Memory B cell (primary cell): ENCODE results near the gene TECTB.
A peak's percentile ranks its signal among the peaks of the same experiment; 100 is the strongest.

Source experiments
- ATAC-seq: fragments of 150-1000 bp; cut with Tn5 transposase; 2 replicates; pipeline ENCODE4 v1.10.0; 2021; ENCODE audit warnings: low read depth, mild to moderate bottlenecking, moderate library complexity
- DNase-seq, 2 donors: peaks; one replicate each; pipeline ENCODE4 v3.0.0; 2022; ENCODE audit warnings: low spot score in 2 of 2
- H3K27ac Mint-ChIP-seq: one replicate; pipeline ENCODE4 v1.8.0; 2022; ENCODE audit warnings: mild to moderate bottlenecking, moderate library complexity, mixed read lengths
- H3K27me3 Mint-ChIP-seq: one replicate; pipeline ENCODE4 v1.8.0; 2022; ENCODE audit warnings: mixed read lengths
- H3K36me3 Mint-ChIP-seq: one replicate; pipeline ENCODE4 v1.8.0; 2022; ENCODE audit warnings: mild to moderate bottlenecking, mixed read lengths
- H3K4me1 Mint-ChIP-seq: one replicate; pipeline ENCODE4 v1.8.0; 2022; ENCODE audit warnings: mixed read lengths
- H3K4me3 Mint-ChIP-seq: one replicate; pipeline ENCODE4 v1.8.0; 2022; ENCODE audit warnings: mild to moderate bottlenecking, moderate library complexity, mixed read lengths
- H3K9me3 Mint-ChIP-seq: one replicate; pipeline ENCODE4 v1.8.0; 2022; ENCODE audit warnings: mixed read lengths

TECTB gene

DNA sequence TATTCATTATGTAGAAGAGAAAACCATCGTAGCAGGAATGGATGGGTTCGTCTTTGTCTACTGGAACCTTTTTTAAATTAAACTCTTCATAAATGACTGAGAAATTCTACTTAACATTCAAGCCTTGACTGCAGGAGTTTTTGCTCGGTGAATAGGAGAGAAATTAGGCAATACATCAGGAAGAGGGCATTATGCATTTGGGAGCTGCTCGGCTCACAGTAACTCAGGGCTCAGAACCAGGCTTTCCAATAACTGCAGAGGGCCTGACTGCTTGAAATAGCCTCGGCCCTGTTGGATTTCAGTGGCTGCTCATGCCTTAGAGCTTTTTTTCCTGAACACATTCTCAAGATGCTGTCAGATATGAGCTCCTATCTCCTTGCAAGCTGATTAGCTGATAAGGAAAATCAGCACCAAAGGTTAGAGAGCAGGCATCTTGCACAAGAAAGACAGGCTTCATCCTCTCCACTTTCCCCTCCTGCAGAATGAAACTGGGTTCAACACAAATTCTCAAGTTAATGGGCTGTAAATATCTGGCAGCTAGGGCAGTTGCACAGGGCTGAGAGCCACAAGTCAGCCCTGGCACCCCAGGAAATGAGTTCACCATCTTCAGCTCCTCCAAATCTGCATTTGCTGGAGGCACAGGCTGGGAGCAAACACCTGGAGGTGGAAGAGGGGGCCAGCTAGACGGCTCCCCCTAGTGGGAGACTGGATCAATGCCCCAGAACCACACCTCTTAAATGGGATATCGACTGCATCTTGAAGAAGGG, 24.3 kb downstream of the TECTB start:
- H3K4me1 Mint-ChIP-seq: peaks cover 2% of the 10 kb centered on the region
- DNase-seq: peak; percentile 37 to 40
- no peaks in the 10 kb centered on the region for H3K9me3 Mint-ChIP-seq
- no peak overlapping the region for H3K27ac Mint-ChIP-seq
- no peaks in the 10 kb centered on the region for H3K36me3 Mint-ChIP-seq
- ATAC-seq: peak; percentile 69
- no peak overlapping the region for H3K4me3 Mint-ChIP-seq
- H3K27me3 Mint-ChIP-seq: peaks cover 5% of the 10 kb centered on the region

DNA sequence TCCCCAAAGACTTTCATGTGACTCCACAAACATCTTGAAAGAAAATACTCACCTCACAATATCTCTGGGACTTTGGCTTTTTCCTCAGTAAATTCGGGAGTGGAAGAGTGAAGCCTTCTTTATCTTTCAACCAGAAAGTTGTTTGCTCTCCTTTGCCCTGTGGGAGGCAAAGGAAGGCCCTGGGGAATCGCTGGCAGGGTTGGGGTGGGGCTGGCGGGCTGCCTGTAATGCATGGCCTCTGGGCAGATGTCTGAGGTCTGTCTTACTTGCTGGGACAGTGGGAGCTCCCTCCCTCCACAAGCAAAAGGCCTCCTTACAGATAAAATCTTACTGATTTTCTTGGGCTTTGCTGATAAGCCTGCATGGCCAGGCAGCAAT, 24.9 kb downstream of the TECTB start:
- H3K27me3 Mint-ChIP-seq: peaks cover 10% of the 10 kb centered on the region
- H3K27ac Mint-ChIP-seq: no peak overlapping the region
- peaks cover 2% of the 10 kb centered on the region for H3K4me1 Mint-ChIP-seq
- DNase-seq (no peak), ATAC-seq (no peak)
- no peaks in the 10 kb centered on the region for H3K36me3 Mint-ChIP-seq
- no peaks in the 10 kb centered on the region for H3K9me3 Mint-ChIP-seq
- H3K4me3 Mint-ChIP-seq: no peak overlapping the region

DNA sequence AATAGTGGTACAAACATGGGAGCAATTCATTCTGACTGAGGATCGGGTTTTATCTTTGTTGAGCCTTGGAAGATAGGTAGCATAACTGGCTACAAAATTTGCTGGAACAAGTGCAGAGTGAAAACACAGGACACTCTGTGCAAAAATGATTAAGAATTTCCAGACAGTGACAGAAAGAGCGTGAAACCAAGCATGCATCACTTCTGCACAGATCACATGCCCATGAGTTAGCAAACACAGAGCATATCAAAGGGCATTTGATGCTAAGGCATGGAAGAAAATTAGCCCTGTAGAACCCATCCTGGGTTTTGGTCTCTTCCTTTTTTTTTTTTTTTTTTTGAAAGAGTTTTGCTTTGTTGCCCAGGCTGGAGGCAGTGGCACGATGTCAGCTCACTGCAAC, 28.3 kb downstream of the TECTB start:
- no peaks in the 10 kb centered on the region for H3K9me3 Mint-ChIP-seq

DNA sequence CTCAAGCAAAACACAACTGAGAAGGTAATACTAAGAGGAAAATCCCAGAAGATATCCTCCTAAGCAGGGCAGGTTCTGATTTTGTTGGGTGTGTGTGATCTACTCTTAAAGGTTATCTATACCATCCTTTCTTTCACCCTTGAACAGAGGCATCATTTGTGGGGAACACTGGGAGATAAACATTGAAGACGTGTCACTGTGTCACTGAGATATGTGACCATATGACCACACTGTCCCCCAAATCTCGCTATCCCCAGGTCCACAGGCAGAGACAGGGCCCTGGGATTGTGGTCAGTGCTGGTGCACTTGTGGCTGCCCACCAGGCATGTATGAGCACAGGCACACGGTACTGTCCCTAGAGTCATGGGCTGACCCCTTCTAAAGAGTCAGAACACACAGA, 30.0 kb downstream of the TECTB start:
- no peaks in the 10 kb centered on the region for H3K9me3 Mint-ChIP-seq
- ATAC-seq: no peak
- no peaks in the 10 kb centered on the region for H3K36me3 Mint-ChIP-seq

More for the DNA sequence above, 28.3 kb downstream of the TECTB start:
- Mint-ChIP-seq H3K4me3 (no peak overlapping the region), H3K36me3 (no peaks in the 10 kb centered on the region), H3K27ac (no peak overlapping the region), H3K4me1 (peaks cover 4% of the 10 kb centered on the region), H3K27me3 (peaks cover 15% of the 10 kb centered on the region)
- ATAC-seq (no peak), DNase-seq (no peak)

DNA sequence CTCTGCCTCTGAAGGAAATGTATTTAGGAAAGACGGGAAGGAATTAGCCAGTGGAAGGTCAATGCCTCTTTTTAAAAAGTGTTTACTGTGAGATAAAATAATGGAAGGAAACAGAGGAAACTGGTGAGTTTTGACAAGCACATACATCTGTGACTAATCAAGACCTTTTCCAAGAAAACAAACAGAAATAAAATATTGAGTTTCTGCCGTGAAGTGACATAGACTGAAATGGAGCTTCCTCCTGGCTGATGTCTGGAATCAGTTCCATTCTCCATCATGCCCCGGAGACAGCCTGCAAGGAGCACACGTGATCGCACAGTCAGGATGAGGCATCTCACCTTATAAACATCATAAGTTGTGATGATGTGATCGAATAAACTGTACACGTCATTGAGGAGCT, 30.7 kb downstream of the TECTB start:
- no peak overlapping the region for H3K27ac Mint-ChIP-seq
- no peaks in the 10 kb centered on the region for H3K9me3 Mint-ChIP-seq
- no peak for ATAC-seq
- H3K27me3 Mint-ChIP-seq: peaks cover 13% of the 10 kb centered on the region
- H3K4me3 Mint-ChIP-seq: no peak overlapping the region
- DNase-seq: no peak
- H3K4me1 Mint-ChIP-seq: peaks cover 2% of the 10 kb centered on the region
- no peaks in the 10 kb centered on the region for H3K36me3 Mint-ChIP-seq

More for the DNA sequence above, 30.0 kb downstream of the TECTB start:
- Mint-ChIP-seq H3K27ac (no peak overlapping the region), H3K4me1 (peaks cover 2% of the 10 kb centered on the region), H3K27me3 (peaks cover 13% of the 10 kb centered on the region), H3K4me3 (no peak overlapping the region)
- no peak for DNase-seq

DNA sequence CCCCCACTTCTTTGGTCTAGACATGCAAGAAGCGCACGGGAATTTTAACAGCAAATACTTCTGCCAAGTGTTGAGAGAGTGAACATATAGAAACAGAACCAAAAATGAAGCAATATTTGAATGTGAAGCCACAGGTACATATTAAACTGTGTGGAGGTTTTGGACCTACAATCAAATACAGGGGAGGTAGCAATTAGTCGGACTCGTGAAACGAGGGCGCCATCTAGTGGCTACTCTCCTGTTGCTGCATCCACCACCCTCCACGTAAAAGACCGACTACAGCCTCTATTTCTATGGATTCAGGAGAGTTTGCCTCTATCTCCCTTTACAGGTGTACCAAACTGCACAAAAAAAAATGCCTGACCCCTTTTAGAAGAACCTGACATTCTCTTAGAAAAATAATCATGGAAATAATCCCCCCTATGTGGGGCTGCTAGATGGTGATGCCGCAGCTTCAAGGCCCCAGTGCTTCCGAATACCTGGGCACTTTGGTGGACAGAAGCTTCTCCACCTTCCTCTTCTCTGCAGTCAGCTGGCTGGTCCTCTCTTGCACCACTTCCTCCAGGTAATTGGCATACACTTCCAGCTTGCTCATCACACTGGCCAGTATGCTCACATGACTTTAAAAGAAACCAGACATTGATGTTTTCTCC, 31.7 kb downstream of the TECTB start:
- no peaks in the 10 kb centered on the region for H3K36me3 Mint-ChIP-seq
- H3K27me3 Mint-ChIP-seq: peaks cover 16% of the 10 kb centered on the region
- no peak overlapping the region for H3K4me3 Mint-ChIP-seq
- DNase-seq (peak; percentile 69 to 75), ATAC-seq (peak; percentile 90)
- H3K9me3 Mint-ChIP-seq: no peaks in the 10 kb centered on the region
- H3K4me1 Mint-ChIP-seq: peaks cover 2% of the 10 kb centered on the region
- H3K27ac Mint-ChIP-seq: no peak overlapping the region

DNA sequence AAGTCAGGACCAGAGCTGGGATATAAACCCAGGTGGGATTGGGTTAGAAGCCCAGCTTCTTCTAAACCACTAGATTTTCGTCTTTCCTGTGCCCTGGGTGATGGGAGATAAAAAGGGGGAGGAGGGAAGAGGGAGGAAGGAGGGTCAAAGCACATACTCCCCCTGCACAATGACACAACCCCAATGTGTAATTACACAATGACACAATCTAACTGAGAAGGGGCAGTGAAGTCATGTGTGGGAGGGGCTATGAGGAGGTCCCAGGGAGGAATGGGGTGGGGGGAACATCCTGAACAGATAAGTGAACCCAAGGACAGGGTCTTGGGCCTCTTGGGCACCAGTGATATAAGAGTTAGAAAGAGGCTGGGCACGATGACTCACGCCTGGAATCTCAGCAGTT, 44.5 kb downstream of the TECTB start:
- Mint-ChIP-seq H3K27me3 (peaks cover 12% of the 10 kb centered on the region), H3K4me1 (peaks cover 4% of the 10 kb centered on the region), H3K9me3 (no peaks in the 10 kb centered on the region), H3K36me3 (no peaks in the 10 kb centered on the region), H3K4me3 (no peak overlapping the region), H3K27ac (no peak overlapping the region)
- ATAC-seq: no peak
- DNase-seq: no peak

DNA sequence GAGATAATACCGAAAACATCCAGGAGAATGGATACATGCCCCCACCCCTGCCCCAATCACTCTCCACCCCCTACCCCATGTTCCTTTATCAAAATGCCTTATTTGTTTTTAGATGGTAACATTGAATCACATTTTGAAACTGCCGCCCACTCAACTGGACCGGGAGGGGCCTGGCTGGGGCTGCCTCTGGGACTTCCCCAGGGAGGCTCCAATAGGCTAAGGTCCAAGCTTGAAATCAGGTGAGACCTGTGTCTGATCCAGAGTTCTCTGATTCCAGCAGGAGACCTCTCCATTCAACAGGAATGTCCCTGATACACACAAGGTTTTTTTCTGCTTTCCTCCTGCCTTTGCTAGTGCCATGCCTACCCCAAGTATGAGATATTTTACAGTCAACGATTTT, 47.0 kb downstream of the TECTB start:
- Mint-ChIP-seq H3K9me3 (no peaks in the 10 kb centered on the region), H3K4me3 (no peak overlapping the region), H3K27me3 (peaks cover 8% of the 10 kb centered on the region), H3K27ac (no peak overlapping the region), H3K36me3 (no peaks in the 10 kb centered on the region), H3K4me1 (peaks cover 4% of the 10 kb centered on the region)
- no peak for ATAC-seq
- DNase-seq: no peak

DNA sequence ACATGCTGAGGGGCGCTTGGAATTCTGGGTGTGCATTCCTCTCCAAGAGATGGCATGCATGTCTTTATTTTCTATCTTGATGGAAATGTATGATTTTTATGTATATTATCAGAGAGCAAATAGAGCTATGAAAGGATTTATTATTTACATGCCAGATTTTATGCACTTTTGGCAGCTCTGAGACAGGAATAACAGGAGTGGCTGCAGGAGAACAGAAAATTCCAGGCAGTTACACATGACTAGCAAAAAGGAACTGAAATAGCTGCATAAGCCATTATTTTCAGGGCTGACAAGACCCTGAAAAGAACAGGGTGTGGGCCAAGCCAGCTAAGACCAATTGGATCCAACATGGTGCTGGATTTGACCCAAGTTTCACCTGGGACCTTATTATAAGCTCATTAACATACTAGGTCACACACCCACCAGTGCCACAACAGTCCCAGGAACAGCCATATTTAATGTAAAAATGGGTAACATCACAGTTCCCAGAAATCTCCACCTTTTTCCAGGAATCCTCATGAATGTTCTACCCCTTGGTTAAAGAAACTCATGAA, 47.5 kb downstream of the TECTB start:
- Mint-ChIP-seq H3K4me3 (no peak overlapping the region), H3K36me3 (no peaks in the 10 kb centered on the region), H3K9me3 (no peaks in the 10 kb centered on the region), H3K4me1 (peaks cover 6% of the 10 kb centered on the region), H3K27me3 (peaks cover 5% of the 10 kb centered on the region), H3K27ac (no peak overlapping the region)
- DNase-seq (no peak), ATAC-seq (no peak)

DNA sequence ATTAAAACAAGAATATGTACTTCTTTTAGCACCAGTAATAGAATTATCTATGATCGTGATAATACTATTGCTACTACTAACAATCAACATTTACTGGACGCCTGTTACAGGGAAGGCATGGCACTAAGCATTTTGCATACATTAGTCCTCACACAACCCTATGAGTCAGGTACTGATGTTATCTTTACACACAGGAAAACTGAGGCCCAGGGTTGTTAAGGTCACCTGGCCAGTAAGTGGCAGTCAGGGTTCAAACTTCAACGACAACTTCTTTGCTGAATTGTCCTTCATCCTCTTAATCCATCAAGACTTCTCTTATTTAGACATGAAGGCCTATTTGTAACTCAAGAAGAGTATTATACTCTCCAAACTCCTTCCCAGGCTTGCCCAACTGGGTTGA, 48.8 kb downstream of the TECTB start:
- Mint-ChIP-seq H3K4me1 (peaks cover 10% of the 10 kb centered on the region), H3K27me3 (peaks cover 5% of the 10 kb centered on the region), H3K36me3 (no peaks in the 10 kb centered on the region), H3K4me3 (no peak overlapping the region), H3K9me3 (no peaks in the 10 kb centered on the region), H3K27ac (no peak overlapping the region)
- no peak for ATAC-seq
- no peak for DNase-seq

DNA sequence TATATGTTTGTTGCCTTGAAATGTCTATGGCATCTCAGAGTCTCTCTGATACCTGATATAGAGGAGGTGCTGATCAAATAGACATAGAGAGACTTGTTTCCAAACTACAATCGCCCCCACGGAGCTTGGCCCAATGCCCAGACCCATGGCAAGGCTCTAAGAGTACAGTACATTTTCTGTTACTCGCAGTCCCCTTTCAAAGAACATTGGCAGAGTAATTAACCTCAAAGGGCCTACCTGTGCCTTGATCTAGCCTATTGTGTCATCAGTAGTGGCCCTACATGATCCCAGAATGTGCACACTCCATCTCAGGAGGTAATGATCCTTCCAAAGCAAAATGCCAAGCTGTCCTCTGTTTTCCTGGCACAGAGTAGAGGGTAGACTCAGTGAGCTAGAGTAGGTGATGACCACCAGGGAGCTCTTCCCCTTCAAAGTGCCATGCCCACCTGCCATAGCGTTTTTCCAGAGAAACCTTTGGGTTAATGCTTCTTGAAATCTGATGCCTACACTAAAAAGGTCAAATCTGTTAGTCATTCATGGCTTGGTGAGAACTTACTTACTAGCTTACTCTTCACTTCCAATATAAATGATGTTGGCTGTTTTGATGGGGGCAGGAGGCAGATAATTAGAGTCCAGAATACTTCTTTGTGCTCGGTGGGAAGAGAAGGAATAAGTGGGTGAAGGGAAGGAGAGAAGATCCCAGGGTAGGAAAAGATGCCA, 49.5 kb downstream of the TECTB start:
- Mint-ChIP-seq H3K9me3 (no peaks in the 10 kb centered on the region), H3K27ac (no peak overlapping the region), H3K27me3 (peaks cover 6% of the 10 kb centered on the region), H3K4me3 (no peak overlapping the region), H3K4me1 (peaks cover 10% of the 10 kb centered on the region), H3K36me3 (no peaks in the 10 kb centered on the region)
- no peak for DNase-seq
- no peak for ATAC-seq

DNA sequence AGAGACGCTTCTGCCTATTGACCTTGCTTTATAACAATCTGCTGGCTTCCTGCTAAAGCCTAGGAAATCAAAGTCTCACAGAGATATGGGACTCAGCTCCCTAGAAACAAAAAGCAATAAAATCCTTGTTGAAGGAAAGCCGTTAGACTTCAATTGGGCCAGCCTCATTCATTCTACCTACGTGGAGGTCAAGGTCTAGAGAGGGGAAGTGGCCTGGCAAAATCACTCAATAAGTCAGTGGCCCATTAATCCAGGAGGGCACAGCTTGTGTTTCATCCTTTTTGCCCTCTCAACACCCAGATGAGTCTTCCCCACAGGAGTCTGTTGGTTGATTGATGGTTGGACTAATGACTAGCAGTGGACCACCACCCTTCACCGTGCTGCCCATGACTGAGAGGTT, 50.3 kb downstream of the TECTB start:
- Mint-ChIP-seq H3K4me3 (no peak overlapping the region), H3K4me1 (peaks cover 9% of the 10 kb centered on the region), H3K36me3 (no peaks in the 10 kb centered on the region), H3K27me3 (peaks cover 6% of the 10 kb centered on the region), H3K27ac (no peak overlapping the region), H3K9me3 (no peaks in the 10 kb centered on the region)
- DNase-seq (no peak), ATAC-seq (no peak)

DNA sequence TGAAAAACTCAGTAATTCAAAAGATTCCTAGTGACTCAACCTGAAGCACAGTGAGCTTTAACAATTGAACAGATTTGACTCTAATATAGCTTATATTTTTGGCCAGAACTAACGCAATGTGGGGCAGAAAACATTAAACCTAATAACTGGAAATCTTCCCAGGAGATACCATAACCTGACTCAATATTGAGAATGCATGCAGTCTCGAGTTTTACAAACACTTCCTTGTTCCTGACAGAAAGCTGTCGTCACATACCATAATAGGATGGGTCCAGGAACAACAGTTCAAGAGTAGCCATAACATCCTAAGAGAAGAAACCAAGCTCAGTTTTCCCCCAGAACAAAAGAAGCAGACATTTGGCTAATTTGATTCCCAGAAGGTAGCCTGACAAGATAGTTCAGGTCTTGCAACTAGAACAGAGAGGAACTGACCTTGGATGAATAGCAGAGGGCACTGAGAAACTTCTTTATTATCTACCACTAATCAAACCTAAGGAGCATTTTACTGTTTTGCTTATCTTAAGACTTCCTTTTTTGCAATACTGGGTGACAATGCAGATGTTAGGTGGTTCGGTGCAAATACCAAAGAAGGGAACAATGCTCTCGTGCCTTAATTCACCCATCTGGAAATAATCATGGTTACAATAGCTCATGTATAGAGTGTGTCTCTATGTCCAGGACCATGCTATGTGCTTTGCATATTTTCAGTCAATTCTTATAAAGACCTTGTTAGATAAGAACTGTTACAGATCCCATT, 52.1 kb downstream of the TECTB start:
- peaks cover 6% of the 10 kb centered on the region for H3K4me1 Mint-ChIP-seq
- DNase-seq (no peak), ATAC-seq (peak; percentile 31)
- no peaks in the 10 kb centered on the region for H3K9me3 Mint-ChIP-seq
- no peaks in the 10 kb centered on the region for H3K36me3 Mint-ChIP-seq
- no peak overlapping the region for H3K4me3 Mint-ChIP-seq
- no peak overlapping the region for H3K27ac Mint-ChIP-seq
- peaks cover 6% of the 10 kb centered on the region for H3K27me3 Mint-ChIP-seq

DNA sequence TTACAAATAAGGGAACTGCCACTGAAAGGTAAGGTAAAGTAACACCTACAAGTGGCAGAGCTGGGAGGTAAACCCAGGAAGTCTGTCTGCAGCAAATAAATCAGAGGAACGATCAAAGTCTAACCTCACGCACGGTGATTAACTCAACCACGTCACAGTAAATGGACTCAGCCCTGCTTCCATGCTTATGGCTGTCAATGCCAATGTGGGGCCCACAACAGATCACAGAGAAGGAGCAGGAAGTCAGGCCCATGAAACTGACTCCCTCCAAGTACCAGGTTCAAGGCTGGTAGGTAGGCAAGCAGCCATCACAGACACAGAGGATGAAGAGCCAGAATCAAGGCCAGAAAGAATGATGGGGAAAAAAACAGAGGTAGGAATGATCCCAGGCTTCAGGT, 52.7 kb downstream of the TECTB start:
- DNase-seq: no peak
- no peak for ATAC-seq
- H3K27ac Mint-ChIP-seq: no peak overlapping the region
- peaks cover 6% of the 10 kb centered on the region for H3K27me3 Mint-ChIP-seq
- no peak overlapping the region for H3K4me3 Mint-ChIP-seq
- no peaks in the 10 kb centered on the region for H3K9me3 Mint-ChIP-seq
- H3K4me1 Mint-ChIP-seq: peaks cover 6% of the 10 kb centered on the region
- no peaks in the 10 kb centered on the region for H3K36me3 Mint-ChIP-seq
